ENCODE data around the gene APOL1.

The APOL1 gene

DNA sequence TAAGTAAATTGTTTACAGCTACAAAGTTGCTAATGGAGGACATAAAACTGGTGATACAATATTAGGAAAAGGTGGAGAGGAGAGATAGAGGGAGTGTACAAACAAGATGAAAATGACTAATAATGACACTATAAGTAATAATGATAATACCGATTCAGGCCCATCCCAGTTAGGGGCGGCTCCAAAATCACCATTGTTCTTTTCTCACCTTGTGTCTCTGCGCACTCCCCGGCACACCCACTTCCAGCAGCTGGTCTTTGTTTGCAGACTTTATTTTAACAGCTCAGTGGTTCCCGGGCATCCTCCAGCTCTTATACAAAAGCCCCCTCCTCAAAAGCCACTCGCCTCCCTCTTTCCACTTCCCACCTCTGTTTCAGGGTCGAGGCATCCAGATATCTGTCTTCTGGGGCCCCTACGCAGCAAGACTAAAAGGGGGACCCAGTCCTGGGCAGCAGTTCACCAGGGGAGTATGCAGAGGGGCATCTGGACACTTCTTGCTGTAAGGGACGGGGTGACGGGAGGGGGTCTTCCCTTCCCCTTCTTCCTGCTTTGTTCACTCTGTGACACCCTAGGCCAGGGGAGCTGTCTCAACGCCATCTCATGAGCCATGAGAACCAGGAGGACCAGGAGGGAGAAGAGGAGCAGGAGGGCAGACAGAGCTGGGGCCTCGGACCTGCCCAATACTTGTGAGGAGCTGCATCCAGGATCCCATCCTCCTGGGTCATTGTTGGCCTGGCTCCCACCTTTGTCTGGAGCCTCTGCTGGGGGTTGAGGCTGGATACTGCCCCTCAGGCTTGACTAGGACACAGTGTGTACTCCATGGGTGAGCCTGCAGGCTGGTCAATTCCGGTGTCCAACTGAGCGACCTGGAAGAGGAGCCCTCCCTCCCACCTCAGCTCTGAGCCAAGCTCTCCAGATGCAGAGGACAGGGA lies 16.3 kb upstream of the APOL1 start:
- Histone ChIP-seq H3K4me1 (ENCODE audit: insufficient read depth, low read length) (peaks cover 43% of the 10 kb centered on the region), H3K4me3 (ENCODE audit: low read depth in 1 of 2, low read length in 2 of 2) (peak overlapping the region; percentile 10 to 98), H3K36me3 (ENCODE audit: insufficient read depth, low read length) (peaks cover 18% of the 10 kb centered on the region), H3K27me3 (ENCODE audit: control insufficient read depth in 1 of 2, insufficient read depth in 2 of 2, low read length in 2 of 2) (no peaks in the 10 kb centered on the region), H3K27ac (ENCODE audit: low read depth, low read length) (peak overlapping the region; percentile 95), H3K9ac (ENCODE audit: low read length) (peak overlapping the region; percentile 98), H3K9me3 (ENCODE audit: low read length) (no peaks in the 10 kb centered on the region)

GRCh38 chr22:36237462-36238372 lies 15.2 kb upstream of the APOL1 start:
- peak overlapping the region; percentile 10 to 98 for H3K4me3 ChIP-seq (ENCODE audit: low read depth in 1 of 2, low read length in 2 of 2)
- H3K27ac ChIP-seq (ENCODE audit: low read depth, low read length) = peak overlapping the region; percentile 95
- peaks cover 43% of the 10 kb centered on the region for H3K4me1 ChIP-seq (ENCODE audit: insufficient read depth, low read length)
- no peaks in the 10 kb centered on the region for H3K27me3 ChIP-seq (ENCODE audit: control insufficient read depth in 1 of 2, insufficient read depth in 2 of 2, low read length in 2 of 2)
- peak overlapping the region; percentile 98 for H3K9ac ChIP-seq (ENCODE audit: low read length)
- no peaks in the 10 kb centered on the region for H3K9me3 ChIP-seq (ENCODE audit: low read length)
- peaks cover 7% of the 10 kb centered on the region for H3K36me3 ChIP-seq (ENCODE audit: insufficient read depth, low read length)

GRCh38 chr22:36238373-36239149 lies 14.4 kb upstream of the APOL1 start:
- no peaks in the 10 kb centered on the region for H3K27me3 ChIP-seq (ENCODE audit: control insufficient read depth in 1 of 2, insufficient read depth in 2 of 2, low read length in 2 of 2)
- peak overlapping the region; percentile 98 for H3K9ac ChIP-seq (ENCODE audit: low read length)
- peak overlapping the region; percentile 65 to 98 for H3K4me3 ChIP-seq (ENCODE audit: low read depth in 1 of 2, low read length in 2 of 2)
- H3K4me1 ChIP-seq (ENCODE audit: insufficient read depth, low read length) = peaks cover 46% of the 10 kb centered on the region
- no peaks in the 10 kb centered on the region for H3K36me3 ChIP-seq (ENCODE audit: insufficient read depth, low read length)
- no peaks in the 10 kb centered on the region for H3K9me3 ChIP-seq (ENCODE audit: low read length)
- peak overlapping the region; percentile 95 for H3K27ac ChIP-seq (ENCODE audit: low read depth, low read length)

- H3K27me3 ChIP-seq (ENCODE audit: control insufficient read depth in 1 of 2, insufficient read depth in 2 of 2, low read length in 2 of 2) = no peaks in the 10 kb centered on the region
- no peaks in the 10 kb centered on the region for H3K9me3 ChIP-seq (ENCODE audit: low read length)
- H3K36me3 ChIP-seq (ENCODE audit: insufficient read depth, low read length) = no peaks in the 10 kb centered on the region
- H3K9ac ChIP-seq (ENCODE audit: low read length) = peak overlapping the region; percentile 98
- peaks cover 49% of the 10 kb centered on the region for H3K4me1 ChIP-seq (ENCODE audit: insufficient read depth, low read length)
- H3K4me3 ChIP-seq (ENCODE audit: low read depth in 1 of 2, low read length in 2 of 2) = peak overlapping the region; percentile 65 to 98
- H3K27ac ChIP-seq (ENCODE audit: low read depth, low read length) = peak overlapping the region; percentile 95
These were observed 13.9 kb upstream of the APOL1 start for GRCh38 chr22:36239150-36239400.

- no peaks in the 10 kb centered on the region for H3K9me3 ChIP-seq (ENCODE audit: low read length)
- no peaks in the 10 kb centered on the region for H3K27me3 ChIP-seq (ENCODE audit: control insufficient read depth in 1 of 2, insufficient read depth in 2 of 2, low read length in 2 of 2)
- peaks cover 49% of the 10 kb centered on the region for H3K4me1 ChIP-seq (ENCODE audit: insufficient read depth, low read length)
- H3K9ac ChIP-seq (ENCODE audit: low read length) = peak within 1 kb of the TSS; percentile 98
- peak within 1 kb of the TSS; percentile 65 to 98 for H3K4me3 ChIP-seq (ENCODE audit: low read depth in 1 of 2, low read length in 2 of 2)
- peak within 1 kb of the TSS; percentile 95 for H3K27ac ChIP-seq (ENCODE audit: low read depth, low read length)
- H3K36me3 ChIP-seq (ENCODE audit: insufficient read depth, low read length) = no peaks in the 10 kb centered on the region
These were observed 13.3 kb upstream of the APOL1 start, which contains the start of gene APOL2 for GRCh38 chr22:36239401-36240171. TSS of gene APOL2 (minus strand) at chr22:36239527. CDS start at chr22:36233162, 6,365 bp downstream.

DNA sequence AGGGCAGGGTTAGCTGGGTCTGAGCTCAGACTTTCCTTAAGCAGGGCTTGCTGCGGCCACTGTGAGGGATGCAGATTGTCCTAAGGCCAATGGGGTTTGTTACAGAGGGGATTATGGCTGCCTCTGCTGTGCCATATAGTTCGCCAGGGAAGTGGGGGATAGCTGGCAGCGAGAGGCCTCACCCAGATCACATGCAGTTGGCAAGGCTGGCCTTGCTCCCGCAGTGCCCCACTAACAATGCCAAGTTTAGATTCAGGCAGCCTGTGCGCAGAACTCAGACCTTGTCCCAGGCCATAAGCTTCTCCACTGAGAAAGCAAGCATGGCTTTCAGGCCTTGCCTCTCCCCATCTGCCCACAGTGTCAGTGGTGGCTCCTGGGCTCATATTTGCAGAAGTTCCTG lies 8.9 kb upstream of the APOL1 start:
- Histone ChIP-seq H3K9ac (ENCODE audit: low read length) (peak overlapping the region; percentile 9), H3K4me3 (ENCODE audit: low read depth in 1 of 2, low read length in 2 of 2) (peak overlapping the region in 1 of 2 donors; percentile 17), H3K4me1 (ENCODE audit: insufficient read depth, low read length) (peaks cover 26% of the 10 kb centered on the region), H3K27me3 (ENCODE audit: control insufficient read depth in 1 of 2, insufficient read depth in 2 of 2, low read length in 2 of 2) (no peaks in the 10 kb centered on the region), H3K36me3 (ENCODE audit: insufficient read depth, low read length) (no peaks in the 10 kb centered on the region), H3K27ac (ENCODE audit: low read depth, low read length) (peak overlapping the region; percentile 67), H3K9me3 (ENCODE audit: low read length) (no peaks in the 10 kb centered on the region)

GRCh38 chr22:36244522-36245391 lies 8.2 kb upstream of the APOL1 start:
- peak overlapping the region; percentile 9 for H3K9ac ChIP-seq (ENCODE audit: low read length)
- H3K36me3 ChIP-seq (ENCODE audit: insufficient read depth, low read length) = no peaks in the 10 kb centered on the region
- peaks cover 23% of the 10 kb centered on the region for H3K4me1 ChIP-seq (ENCODE audit: insufficient read depth, low read length)
- H3K9me3 ChIP-seq (ENCODE audit: low read length) = no peaks in the 10 kb centered on the region
- peak overlapping the region in 1 of 2 donors; percentile 17 for H3K4me3 ChIP-seq (ENCODE audit: low read depth in 1 of 2, low read length in 2 of 2)
- peak overlapping the region; percentile 67 for H3K27ac ChIP-seq (ENCODE audit: low read depth, low read length)
- H3K27me3 ChIP-seq (ENCODE audit: control insufficient read depth in 1 of 2, insufficient read depth in 2 of 2, low read length in 2 of 2) = no peaks in the 10 kb centered on the region

- Histone ChIP-seq H3K9me3 (ENCODE audit: low read length) (no peaks in the 10 kb centered on the region), H3K27me3 (ENCODE audit: control insufficient read depth in 1 of 2, insufficient read depth in 2 of 2, low read length in 2 of 2) (no peaks in the 10 kb centered on the region), H3K9ac (ENCODE audit: low read length) (no peak overlapping the region), H3K4me1 (ENCODE audit: insufficient read depth, low read length) (peaks cover 21% of the 10 kb centered on the region), H3K27ac (ENCODE audit: low read depth, low read length) (peak overlapping the region; percentile 39), H3K4me3 (ENCODE audit: low read depth in 1 of 2, low read length in 2 of 2) (no peak overlapping the region), H3K36me3 (ENCODE audit: insufficient read depth, low read length) (no peaks in the 10 kb centered on the region)
These were observed 7.1 kb upstream of the APOL1 start for GRCh38 chr22:36245805-36246356.

DNA sequence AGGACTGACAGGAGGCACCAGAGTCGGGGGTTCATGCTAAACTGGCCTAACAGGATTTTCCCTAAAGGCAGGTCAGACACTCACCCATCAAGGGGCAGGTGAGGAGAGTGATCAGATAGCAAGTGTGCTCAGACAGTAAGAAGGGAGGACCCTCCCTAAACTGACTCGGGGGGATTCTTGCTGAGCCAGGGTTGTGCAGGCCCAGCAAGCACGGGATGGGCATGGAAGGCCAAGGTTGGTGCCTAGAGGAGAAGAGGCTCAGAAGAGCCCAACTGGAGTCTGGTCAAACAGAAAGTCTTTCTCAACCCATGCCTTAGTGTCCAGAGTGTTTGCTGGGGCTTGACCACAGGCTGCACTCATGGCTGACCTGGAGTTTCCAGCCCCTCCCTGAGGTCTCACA lies 6.2 kb upstream of the APOL1 start:
- H3K4me1 ChIP-seq (ENCODE audit: insufficient read depth, low read length) = peaks cover 21% of the 10 kb centered on the region
- no peaks in the 10 kb centered on the region for H3K27me3 ChIP-seq (ENCODE audit: control insufficient read depth in 1 of 2, insufficient read depth in 2 of 2, low read length in 2 of 2)
- H3K36me3 ChIP-seq (ENCODE audit: insufficient read depth, low read length) = no peaks in the 10 kb centered on the region
- H3K9me3 ChIP-seq (ENCODE audit: low read length) = no peaks in the 10 kb centered on the region
- no peak overlapping the region for H3K9ac ChIP-seq (ENCODE audit: low read length)
- H3K4me3 ChIP-seq (ENCODE audit: low read depth in 1 of 2, low read length in 2 of 2) = no peak overlapping the region
- H3K27ac ChIP-seq (ENCODE audit: low read depth, low read length) = no peak overlapping the region

Data from muscle layer of colon (tissue), 2 donors.